ENCODE results near the gene GPRC5D. TPM values are rescaled to one million over a fixed set of nuclear protein-coding genes. Genes with fewer than 3 reads are reported as not detected.
A peak's percentile ranks its signal among the peaks of the same experiment; 100 is the strongest.

GPRC5D gene
- total RNA-seq, 2 donors from 2014 or later: not detected

GRCh38 chr12:12983420-12984035, 31.6 kb upstream of the GPRC5D start:
- Mint-ChIP-seq H3K27me3 (ENCODE audit: insufficient read depth) (no peaks in the 10 kb centered on the region), H3K9me3 (no peaks in the 10 kb centered on the region), H3K36me3 (ENCODE audit: low read depth) (peaks cover 11% of the 10 kb centered on the region), H3K4me3 (no peak overlapping the region), H3K4me1 (peaks cover 4% of the 10 kb centered on the region), H3K27ac (no peak overlapping the region)
- H3K4me1 ChIP-seq (ENCODE audit: control insufficient read depth, insufficient read depth, low read length): no peaks in the 10 kb centered on the region
- peak; percentile 89 for TF ChIP-seq CTCF (conservative IDR thresholded peaks at IDR 0.05)
- H3K4me3 ChIP-seq (ENCODE audit: low read length): no peak overlapping the region
- no peak overlapping the region for H3K9ac ChIP-seq (ENCODE audit: extremely low read depth, low read length, poor library complexity, severe bottlenecking)
- H3K36me3 ChIP-seq (ENCODE audit: control insufficient read depth, insufficient read depth, low read length): peaks cover 20% of the 10 kb centered on the region
- WGBS, 2 experiments (ENCODE audit: insufficient coverage in 1 of 2, insufficient read length in 1 of 2): 55 to 61% methylated on average over 4 to 6 of the region's 9 CpGs
- H3K27ac ChIP-seq (ENCODE audit: low read depth, low read length): no peak overlapping the region
- DNase-seq: no peak
- H3K27me3 ChIP-seq (ENCODE audit: control insufficient read depth, insufficient read depth, low read length, poor library complexity, severe bottlenecking): no peaks in the 10 kb centered on the region
- no peaks in the 10 kb centered on the region for H3K9me3 ChIP-seq (ENCODE audit: control insufficient read depth, low read length)

GRCh38 chr12:12982331-12982730, 30.4 kb upstream of the GPRC5D start:
- H3K9me3 ChIP-seq (ENCODE audit: control insufficient read depth, low read length): no peaks in the 10 kb centered on the region
- H3K4me1 ChIP-seq (ENCODE audit: control insufficient read depth, insufficient read depth, low read length): no peaks in the 10 kb centered on the region
- Mint-ChIP-seq H3K4me3 (no peak overlapping the region), H3K4me1 (peaks cover 4% of the 10 kb centered on the region), H3K27me3 (ENCODE audit: insufficient read depth) (no peaks in the 10 kb centered on the region), H3K27ac (no peak overlapping the region), H3K9me3 (no peaks in the 10 kb centered on the region), H3K36me3 (ENCODE audit: low read depth) (peaks cover 11% of the 10 kb centered on the region)
- TF ChIP-seq CTCF (conservative IDR thresholded peaks at IDR 0.05): no peak
- no peak overlapping the region for H3K4me3 ChIP-seq (ENCODE audit: low read length)
- no peak for DNase-seq
- 91 to 100% methylated on average over 2 of the region's 2 CpGs for WGBS, 2 experiments (ENCODE audit: insufficient coverage in 1 of 2, insufficient read length in 1 of 2)
- H3K27me3 ChIP-seq (ENCODE audit: control insufficient read depth, insufficient read depth, low read length, poor library complexity, severe bottlenecking): no peaks in the 10 kb centered on the region
- no peak overlapping the region for H3K9ac ChIP-seq (ENCODE audit: extremely low read depth, low read length, poor library complexity, severe bottlenecking)
- no peak overlapping the region for H3K27ac ChIP-seq (ENCODE audit: low read depth, low read length)
- H3K36me3 ChIP-seq (ENCODE audit: control insufficient read depth, insufficient read depth, low read length): peaks cover 20% of the 10 kb centered on the region

- H3K27me3 ChIP-seq (ENCODE audit: control insufficient read depth, insufficient read depth, low read length, poor library complexity, severe bottlenecking): no peaks in the 10 kb centered on the region
- Mint-ChIP-seq H3K36me3 (ENCODE audit: low read depth) (peaks cover 5% of the 10 kb centered on the region), H3K27ac (no peak overlapping the region), H3K4me3 (no peak overlapping the region), H3K27me3 (ENCODE audit: insufficient read depth) (no peaks in the 10 kb centered on the region), H3K9me3 (no peaks in the 10 kb centered on the region), H3K4me1 (peaks cover 4% of the 10 kb centered on the region)
- TF ChIP-seq CTCF (conservative IDR thresholded peaks at IDR 0.05): no peak
- peak overlapping the region; percentile 7 for H3K9ac ChIP-seq (ENCODE audit: extremely low read depth, low read length, poor library complexity, severe bottlenecking)
- no peaks in the 10 kb centered on the region for H3K4me1 ChIP-seq (ENCODE audit: control insufficient read depth, insufficient read depth, low read length)
- DNase-seq: no peak
- H3K4me3 ChIP-seq (ENCODE audit: low read length): no peak overlapping the region
- H3K27ac ChIP-seq (ENCODE audit: low read depth, low read length): peak overlapping the region; percentile 36
- WGBS, 2 experiments (ENCODE audit: insufficient coverage in 1 of 2, insufficient read length in 1 of 2): 93 to 95% methylated on average over 4 of the region's 4 CpGs
- peaks cover 14% of the 10 kb centered on the region for H3K36me3 ChIP-seq (ENCODE audit: control insufficient read depth, insufficient read depth, low read length)
- H3K9me3 ChIP-seq (ENCODE audit: control insufficient read depth, low read length): no peaks in the 10 kb centered on the region
Measured at GRCh38 chr12:12979731-12980259, 27.8 kb upstream of the GPRC5D start.

Data from endodermal cell (in vitro differentiated cells).